ENCODE measurements around the gene PMIS2. TPM values are rescaled to one million over a fixed set of nuclear protein-coding genes. Genes with fewer than 3 reads are reported as not detected.

PMIS2 gene
- not detected in 2 replicates for total RNA-seq

GRCh38 chr19:35585848-35586247 lies at the start of gene PMIS2:
Gene PMIS2 (plus strand): TSS chr19:35586173. CDS start chr19:35586260, 87 bp downstream.

GRCh38 chr19:35545001-35545854 lies 40.7 kb upstream of the PMIS2 start, which contains the start of gene TMEM147:
Gene TMEM147 (plus strand): TSS chr19:35545626. CDS start chr19:35545740, 114 bp downstream.

GRCh38 chr19:35563207-35563829 lies 22.7 kb upstream of the PMIS2 start, which contains the start of gene ATP4A:
Gene ATP4A (minus strand): TSS chr19:35563658. CDS start chr19:35563629, 29 bp downstream.

GRCh38 chr19:35612559-35613321 lies 26.8 kb downstream of the PMIS2 start, which contains the start of gene HAUS5:
Gene HAUS5 (plus strand): TSS chr19:35612735. CDS start chr19:35612795, 60 bp downstream.

GRCh38 chr19:35628565-35629331 lies 42.8 kb downstream of the PMIS2 start, which contains the start of gene RBM42:
Gene RBM42 (plus strand): TSS chr19:35629036. CDS start chr19:35629154, 118 bp downstream.

Other genes with a start within 250 kb of the PMIS2 start
- gene FFAR1, start 238.3 kb upstream of the PMIS2 start, total RNA-seq, result not detected in 2 replicates
- not detected in 2 replicates for gene FFAR3, start 227.7 kb upstream of the PMIS2 start, total RNA-seq
- not detected in 2 replicates for gene GPR42, start 215.1 kb upstream of the PMIS2 start, total RNA-seq
- gene FFAR2, start 137.9 kb upstream of the PMIS2 start, total RNA-seq, result not detected in 2 replicates
- gene KRTDAP, start 95.7 kb upstream of the PMIS2 start, total RNA-seq, result not detected in 2 replicates
- gene DMKN, start 72.5 kb upstream of the PMIS2 start, total RNA-seq, result 29.5 and 70.4 TPM in 2 replicates
- not detected in 2 replicates for gene SBSN, start 57.9 kb upstream of the PMIS2 start, total RNA-seq
- not detected in 2 replicates for gene GAPDHS, start 52.7 kb upstream of the PMIS2 start, total RNA-seq
- gene TMEM147, start 40.5 kb upstream of the PMIS2 start, total RNA-seq, result 118 and 129 TPM in 2 replicates
- gene ATP4A, start 22.5 kb upstream of the PMIS2 start, total RNA-seq, result not detected in 2 replicates
- 7.5 and 20.7 TPM in 2 replicates for gene HAUS5, start 26.6 kb downstream of the PMIS2 start, total RNA-seq
- 79.6 and 99.4 TPM in 2 replicates for gene RBM42, start 42.9 kb downstream of the PMIS2 start, total RNA-seq
- gene ETV2, start 55.6 kb downstream of the PMIS2 start, total RNA-seq, result 0.49 and 2.3 TPM in 2 replicates
- 474 TPM in 2 replicates for gene COX6B1, start 62.1 kb downstream of the PMIS2 start, total RNA-seq
- 0.16 TPM in 1 of 2 replicates, not detected in the other for gene UPK1A, start 80.3 kb downstream of the PMIS2 start, total RNA-seq
- not detected in 2 replicates for gene ZBTB32, start 118.4 kb downstream of the PMIS2 start, total RNA-seq
- 10.9 and 17.2 TPM in 2 replicates for gene KMT2B, start 131.8 kb downstream of the PMIS2 start, total RNA-seq
- 4.7 and 8.3 TPM in 2 replicates for gene IGFLR1, start 156.3 kb downstream of the PMIS2 start, total RNA-seq
- gene U2AF1L4, start 159.2 kb downstream of the PMIS2 start, total RNA-seq, result 5.4 and 9.0 TPM in 2 replicates
- 61.4 and 72.5 TPM in 2 replicates for gene PSENEN, start 159.5 kb downstream of the PMIS2 start, total RNA-seq
- 7.6 and 11.9 TPM in 2 replicates for gene LIN37, start 162.4 kb downstream of the PMIS2 start, total RNA-seq
- 2.3 and 6.8 TPM in 2 replicates for gene HSPB6, start 170.9 kb downstream of the PMIS2 start, total RNA-seq
- gene PROSER3, start 172.0 kb downstream of the PMIS2 start, total RNA-seq, result 13.4 and 22.7 TPM in 2 replicates
- 8.4 and 14.8 TPM in 2 replicates for gene ARHGAP33, start 189.4 kb downstream of the PMIS2 start, total RNA-seq
- gene PRODH2, start 226.7 kb downstream of the PMIS2 start, total RNA-seq, result not detected in 2 replicates